Testis (tissue), 2 donors: ENCODE measurements around the gene TLR4.

ENCODE experiments used
- POLR2A ChIP-seq: fragments of 450-650 bp; IDR thresholded peaks from one replicate; pipeline ENCODE4 v1.6.1; 2017; ENCODE audit warnings: antibody characterized with exemption, mild to moderate bottlenecking, moderate library complexity
- TF ChIP-seq, protein P1 (sequence below), 3 experiments: fragments of 450-650 bp in 2 of 3; fragments of 200-600 bp in 1 of 3; sonication (generic) in 1 of 3; IDR thresholded peaks; one replicate each; pipeline ENCODE4 v1.5.1; 2016 to 2019; ENCODE audit warnings: antibody characterized with exemption in 3 of 3, mild to moderate bottlenecking in 2 of 3, moderate library complexity in 1 of 3

DNA sequence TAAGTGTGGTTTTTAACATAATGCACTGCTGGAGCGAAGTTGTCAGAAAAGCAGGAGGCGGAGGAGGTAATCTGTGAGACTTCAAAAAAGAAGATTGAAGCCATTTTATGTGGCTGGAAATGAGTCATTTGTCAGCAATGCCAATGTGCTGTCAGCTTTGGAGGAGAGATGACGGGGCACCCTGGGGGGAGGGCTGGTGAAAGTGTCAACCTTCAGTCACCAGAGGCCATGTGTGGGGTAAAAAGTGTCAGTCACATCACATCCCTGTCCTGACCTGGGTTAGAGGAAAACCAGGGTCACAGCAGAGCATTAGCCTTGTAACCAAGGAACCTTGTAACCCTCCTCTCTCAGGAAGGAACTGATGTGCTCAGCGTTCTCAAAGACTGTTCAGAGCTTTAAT, 59.1 kb downstream of the TLR4 start:
- TF ChIP-seq, protein P1, sequence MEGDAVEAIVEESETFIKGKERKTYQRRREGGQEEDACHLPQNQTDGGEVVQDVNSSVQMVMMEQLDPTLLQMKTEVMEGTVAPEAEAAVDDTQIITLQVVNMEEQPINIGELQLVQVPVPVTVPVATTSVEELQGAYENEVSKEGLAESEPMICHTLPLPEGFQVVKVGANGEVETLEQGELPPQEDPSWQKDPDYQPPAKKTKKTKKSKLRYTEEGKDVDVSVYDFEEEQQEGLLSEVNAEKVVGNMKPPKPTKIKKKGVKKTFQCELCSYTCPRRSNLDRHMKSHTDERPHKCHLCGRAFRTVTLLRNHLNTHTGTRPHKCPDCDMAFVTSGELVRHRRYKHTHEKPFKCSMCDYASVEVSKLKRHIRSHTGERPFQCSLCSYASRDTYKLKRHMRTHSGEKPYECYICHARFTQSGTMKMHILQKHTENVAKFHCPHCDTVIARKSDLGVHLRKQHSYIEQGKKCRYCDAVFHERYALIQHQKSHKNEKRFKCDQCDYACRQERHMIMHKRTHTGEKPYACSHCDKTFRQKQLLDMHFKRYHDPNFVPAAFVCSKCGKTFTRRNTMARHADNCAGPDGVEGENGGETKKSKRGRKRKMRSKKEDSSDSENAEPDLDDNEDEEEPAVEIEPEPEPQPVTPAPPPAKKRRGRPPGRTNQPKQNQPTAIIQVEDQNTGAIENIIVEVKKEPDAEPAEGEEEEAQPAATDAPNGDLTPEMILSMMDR (IDR thresholded peaks at IDR 0.05): no peak
- no peak for TF ChIP-seq POLR2A
